HG02973 (cell line): Measurements from ENCODE around the gene RNF169.

Experiments used
- ATAC-seq: cut with Tn5 transposase; IDR thresholded peaks from one replicate; pipeline ENCODE4 v1.9.1; 2021; ENCODE audit warnings: moderate library complexity; ENCODE audit not compliant: unreplicated experiment

RNF169 gene

DNA sequence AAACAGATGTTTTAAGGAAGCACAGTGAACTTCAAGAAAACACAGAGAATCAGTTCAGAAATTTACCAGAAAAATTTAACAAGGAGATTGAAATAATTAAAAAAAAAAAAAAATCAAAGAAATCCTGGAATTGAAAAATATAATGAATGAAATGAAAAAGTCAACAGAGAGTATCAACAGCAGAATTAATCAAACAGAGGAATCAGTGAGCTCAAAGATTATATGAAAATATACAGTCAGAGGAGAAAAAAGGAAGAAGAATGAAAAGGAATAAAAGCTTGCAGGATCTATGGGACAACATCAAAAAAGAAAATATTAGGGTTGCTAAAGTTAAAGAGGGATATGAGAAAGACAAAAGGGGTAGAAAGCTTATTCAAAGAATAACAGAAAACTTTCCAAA, 117.9 kb downstream of the RNF169 start:
- ATAC-seq = no peak

- no peak for ATAC-seq
These were observed 121.8 kb downstream of the RNF169 start for GRCh38 chr11:74870485-74870884.

DNA sequence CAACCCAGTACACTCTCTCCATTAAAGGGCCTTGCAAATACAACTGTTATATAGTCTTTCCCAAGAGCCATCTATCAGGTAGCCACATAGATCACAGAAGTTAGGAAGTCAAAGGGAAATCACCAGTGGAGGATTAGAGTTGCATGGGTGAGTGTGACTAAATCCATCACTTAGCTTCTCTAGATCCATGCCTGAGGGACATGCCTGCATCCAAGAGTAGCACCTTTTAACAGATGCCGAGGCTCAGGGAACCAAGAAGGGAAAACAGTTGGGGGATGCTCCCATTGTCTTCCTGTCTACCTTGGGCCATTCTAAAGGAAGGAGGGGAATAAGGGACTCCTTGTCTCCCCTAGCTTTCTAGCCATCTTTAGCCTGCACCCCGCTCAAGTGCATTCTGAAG, 122.4 kb downstream of the RNF169 start:
- ATAC-seq = no peak

- no peak for ATAC-seq
These were observed 128.5 kb downstream of the RNF169 start for GRCh38 chr11:74877132-74877531.
